Small intestine (tissue), 7 donors: ENCODE measurements around the gene SEL1L3. TPM values are rescaled to one million over a fixed set of nuclear protein-coding genes. Genes with fewer than 3 reads are reported as not detected.

Source experiments
- DNase-seq, 2 donors: peaks; one replicate each; pipeline versions ENCODE4 v3.0.0 to v3.0.0-alpha.2; 2013
- FAIRE-seq: peaks from 2 replicates; lab custom pipeline; 2012; peaks lifted over from hg19 to GRCh38; lab: Jason Lieb, UNC
- H3K27ac ChIP-seq, 3 donors: one replicate each; pipeline ENCODE4 v1.5.1; 2013; ENCODE audit warnings: low read length in 2 of 3, mild to moderate bottlenecking in 2 of 3, control low read depth in 1 of 3, inconsistent platforms in 1 of 3, low read depth in 1 of 3, moderate library complexity in 1 of 3
- H3K27me3 ChIP-seq, 3 donors: one replicate each; pipeline ENCODE4 v1.6.1; 2013; ENCODE audit warnings: low read length in 3 of 3, inconsistent platforms in 1 of 3; ENCODE audit not compliant: control insufficient read depth in 3 of 3, insufficient read depth in 3 of 3
- H3K36me3 ChIP-seq, 3 donors: one replicate each; pipeline ENCODE4 v1.6.1; 2013; ENCODE audit warnings: low read length in 3 of 3, inconsistent platforms in 1 of 3, low read depth in 1 of 3, mild to moderate bottlenecking in 1 of 3, moderate library complexity in 1 of 3; ENCODE audit not compliant: control insufficient read depth in 3 of 3, insufficient read depth in 2 of 3
- H3K4me1 ChIP-seq, 3 donors: one replicate each; pipeline ENCODE4 v1.6.1; 2013; ENCODE audit warnings: low read length in 2 of 3, inconsistent platforms in 1 of 3, low read depth in 1 of 3, mild to moderate bottlenecking in 1 of 3, moderate library complexity in 1 of 3; ENCODE audit not compliant: control insufficient read depth in 3 of 3, insufficient read depth in 2 of 3
- H3K4me3 ChIP-seq, 3 donors: one replicate each; pipeline ENCODE4 v1.5.1; 2013; ENCODE audit warnings: low read length in 3 of 3, control low read depth in 1 of 3, inconsistent platforms in 1 of 3, low read depth in 1 of 3, mild to moderate bottlenecking in 1 of 3, moderate library complexity in 1 of 3
- H3K9me3 ChIP-seq, 2 donors: one replicate each; pipeline ENCODE4 v1.6.1; 2013; ENCODE audit warnings: low read depth in 1 of 2, low read length in 1 of 2; ENCODE audit not compliant: control insufficient read depth in 2 of 2, insufficient read depth in 1 of 2
- WGBS, 3 donors: extraction: QIAGEN DNeasy Blood & Tissue Kit; methylation state at CpG; one replicate each; pipeline ENCODE4 v1.1.7; 2013; 5-methylcytosine and 5-hydroxymethylcytosine counted together
- polyA plus RNA-seq, 4 donors: library from polyadenylated mRNA; stranded (reverse) in 3 of 4; unstranded in 1 of 4; fragments of 200-250 nt in 3 of 4; fragments of 120-200 nt in 1 of 4; gene quantifications; one replicate each; pipeline versions ENCODE4 v1.2.1 to v1.2.3, GENCODE V29; 2013
- donor health status: healthy with polysubstance abuse.
- donor health status: control.
- donor health status: control.
- donor health status: Bipolar disorder and iron deficiency.
- donor health status: healthy.

The SEL1L3 gene
- polyA plus RNA-seq, 4 donors, result 42.7 to 77.5 (median 51.2) TPM

DNA sequence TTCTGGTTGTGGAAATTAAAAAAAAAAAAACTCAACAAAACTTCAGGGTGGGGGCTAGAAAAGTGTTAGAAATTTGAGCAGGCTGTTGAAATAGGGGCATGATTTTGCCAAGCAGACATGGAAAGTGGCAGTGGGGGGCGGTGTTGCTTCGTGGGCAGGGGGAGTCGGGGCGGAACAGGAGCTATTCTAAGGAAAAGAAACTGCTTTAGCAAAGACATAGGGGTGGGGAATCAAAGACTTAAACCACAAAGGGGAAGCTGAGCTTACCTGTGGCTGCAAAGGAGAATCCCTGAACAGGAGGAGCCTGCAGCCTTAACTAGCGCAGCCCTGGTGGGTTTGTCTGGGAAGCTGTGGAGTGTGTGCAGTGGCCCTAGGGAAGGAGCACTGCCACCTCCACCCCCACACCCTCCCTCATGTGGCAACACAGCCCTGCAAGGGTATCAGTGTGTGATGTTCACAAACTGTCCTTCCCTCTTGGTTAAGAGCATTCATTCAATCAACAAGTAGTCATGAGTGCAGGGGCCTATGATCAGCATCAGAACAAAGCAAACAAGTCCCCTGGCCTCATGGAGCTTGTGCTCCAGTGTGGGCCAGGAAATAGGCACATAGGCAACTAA, 20.5 kb downstream of the SEL1L3 start:
- FAIRE-seq (no peak), DNase-seq (no peak)
- H3K9me3 ChIP-seq, result no peaks in the 10 kb centered on the region
- 63 to 86% (median 71%) methylated on average over 5 of the region's 5 CpGs for WGBS, 3 donors
- H3K4me1 ChIP-seq, result peaks cover 9 to 15% (median 11%) of the 10 kb centered on the region in 3 donors
- H3K4me3 ChIP-seq, result no peak overlapping the region
- no peak overlapping the region for H3K27ac ChIP-seq
- peaks cover 0 to 27% (median 3%) of the 10 kb centered on the region in 3 donors for H3K36me3 ChIP-seq
- H3K27me3 ChIP-seq, result no peaks in the 10 kb centered on the region

DNA sequence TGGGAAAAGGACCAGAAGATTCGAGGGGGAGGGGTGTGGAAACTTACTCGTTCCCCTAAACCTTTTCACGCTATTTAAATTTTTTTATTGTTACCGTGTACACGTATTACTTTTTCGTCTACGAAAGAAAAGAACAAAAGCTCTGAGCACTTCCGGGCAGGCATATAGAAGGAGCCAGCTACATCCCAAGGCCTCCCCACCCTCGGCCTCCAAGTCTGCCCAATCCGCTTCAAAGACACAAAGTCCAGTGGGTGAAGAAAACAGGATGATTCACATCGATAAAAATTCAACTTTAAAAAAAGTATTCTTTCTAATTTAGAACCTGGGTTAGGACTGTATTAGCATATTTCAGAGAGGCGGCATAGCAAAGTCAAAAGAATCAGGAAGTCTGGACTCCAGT, 23.1 kb downstream of the SEL1L3 start:
- WGBS, 3 donors, result 90 to 91% (median 91%) methylated on average over 12 of the region's 12 CpGs

DNA sequence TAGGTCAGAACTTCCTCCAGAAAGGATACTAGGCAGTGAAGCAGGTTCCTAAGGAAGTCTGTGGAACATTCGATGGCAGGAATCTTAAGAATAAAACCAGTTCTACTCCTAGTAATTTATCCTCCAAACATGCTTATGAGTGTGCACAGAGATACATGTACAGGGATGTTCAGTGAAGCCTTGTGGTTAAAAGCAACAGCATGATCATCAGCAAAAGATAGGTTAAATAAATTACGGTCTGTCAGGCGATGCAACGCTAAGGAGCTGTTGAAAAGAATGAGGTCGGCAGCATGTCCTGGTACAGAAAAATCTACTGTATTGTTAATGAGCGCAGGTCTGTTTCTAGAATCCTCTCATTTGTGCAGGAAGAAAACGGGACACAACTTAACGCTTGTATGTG, 23.6 kb downstream of the SEL1L3 start:
- Histone ChIP-seq H3K36me3 (peaks cover 0 to 16% (median 0%) of the 10 kb centered on the region in 3 donors), H3K27ac (no peak overlapping the region), H3K9me3 (no peaks in the 10 kb centered on the region), H3K27me3 (no peaks in the 10 kb centered on the region), H3K4me3 (no peak overlapping the region), H3K4me1 (peaks cover 8 to 14% (median 9%) of the 10 kb centered on the region in 3 donors)
- DNase-seq (no peak), FAIRE-seq (no peak)
- WGBS, 3 donors, result 87 to 94% (median 91%) methylated on average over 8 of the region's 8 CpGs

More for the DNA sequence above, 23.1 kb downstream of the SEL1L3 start:
- FAIRE-seq (no peak), DNase-seq (no peak)
- H3K4me1 ChIP-seq, result peaks cover 9 to 15% (median 11%) of the 10 kb centered on the region in 3 donors
- no peak overlapping the region for H3K27ac ChIP-seq
- no peaks in the 10 kb centered on the region for H3K27me3 ChIP-seq
- no peaks in the 10 kb centered on the region for H3K9me3 ChIP-seq
- no peak overlapping the region for H3K4me3 ChIP-seq
- H3K36me3 ChIP-seq, result peaks cover 0 to 16% (median 0%) of the 10 kb centered on the region in 3 donors

DNA sequence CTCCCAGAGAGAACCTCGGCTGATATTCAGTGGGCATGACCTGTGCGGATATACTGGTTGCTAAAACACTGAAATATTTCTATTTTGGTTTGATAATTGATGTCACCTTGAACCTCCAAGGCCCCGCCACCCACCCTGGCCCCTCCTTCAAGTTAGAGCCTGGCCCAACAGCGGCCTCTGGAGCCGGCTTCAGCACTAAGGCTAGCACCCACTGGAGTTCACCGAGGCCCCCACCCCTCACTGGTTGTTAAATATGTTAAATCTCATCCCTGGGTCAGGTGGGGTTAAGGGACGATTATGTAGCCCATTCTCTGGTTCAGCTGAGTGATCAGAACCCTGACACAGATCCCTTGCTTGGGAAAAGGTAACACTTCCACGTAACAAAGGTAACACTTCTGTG, 24.3 kb downstream of the SEL1L3 start:
- no peak overlapping the region for H3K4me3 ChIP-seq
- H3K27ac ChIP-seq, result no peak overlapping the region
- peaks cover 3 to 8% (median 6%) of the 10 kb centered on the region in 3 donors for H3K4me1 ChIP-seq
- H3K9me3 ChIP-seq, result no peaks in the 10 kb centered on the region
- H3K36me3 ChIP-seq, result peaks cover 0 to 15% (median 0%) of the 10 kb centered on the region in 3 donors
- H3K27me3 ChIP-seq, result no peaks in the 10 kb centered on the region
- FAIRE-seq, result no peak
- no peak for DNase-seq
- 85 to 93% (median 88%) methylated on average over 8 of the region's 8 CpGs for WGBS, 3 donors

DNA sequence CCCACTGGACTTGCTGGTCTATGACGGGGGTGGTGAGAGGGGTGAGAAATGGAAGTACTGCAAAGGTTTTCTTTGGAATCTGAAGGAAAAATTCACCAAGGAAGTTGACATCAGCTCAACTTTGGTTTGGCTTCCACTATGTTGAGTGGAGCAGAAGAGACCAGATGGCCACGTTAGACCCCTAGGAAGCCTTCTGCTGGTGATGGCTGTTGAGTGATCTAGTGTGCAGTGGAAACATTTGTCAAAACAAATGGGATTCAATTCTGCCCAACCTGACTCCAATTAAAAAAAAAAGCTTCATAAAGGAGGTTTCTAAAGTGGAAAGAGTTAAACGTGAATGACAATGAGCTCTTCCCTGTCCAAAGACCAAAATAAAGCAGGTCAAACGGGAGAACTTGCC, 25.7 kb downstream of the SEL1L3 start:
- Histone ChIP-seq H3K4me1 (no peaks in the 10 kb centered on the region), H3K9me3 (no peaks in the 10 kb centered on the region), H3K36me3 (peaks cover 2 to 4% (median 4%) of the 10 kb centered on the region in 3 donors), H3K27ac (no peak overlapping the region), H3K4me3 (no peak overlapping the region), H3K27me3 (no peaks in the 10 kb centered on the region)
- no peak for DNase-seq
- WGBS, 3 donors, result 76 to 85% (median 84%) methylated on average over 4 of the region's 4 CpGs
- FAIRE-seq, result no peak

DNA sequence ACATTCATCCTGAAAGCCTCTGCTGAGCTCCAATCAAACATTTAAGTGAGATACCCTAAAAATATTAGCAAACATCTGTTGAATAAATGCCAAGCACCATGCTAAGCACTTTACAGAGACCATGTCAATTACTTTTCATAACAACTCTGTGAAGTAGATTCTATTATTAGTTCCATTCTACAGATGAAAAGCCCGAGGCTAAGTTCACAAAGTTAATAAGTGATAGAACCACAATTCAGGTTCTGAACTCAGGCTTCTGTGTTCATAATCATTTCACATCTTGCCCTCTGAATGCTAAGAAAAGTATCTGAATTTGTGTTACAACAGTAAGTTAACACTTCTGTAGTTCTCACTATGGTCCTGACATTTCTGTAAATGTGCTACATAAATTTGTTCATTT, 27.4 kb downstream of the SEL1L3 start:
- FAIRE-seq (no peak), DNase-seq (no peak)
- Histone ChIP-seq H3K27me3 (no peaks in the 10 kb centered on the region), H3K4me3 (no peak overlapping the region), H3K27ac (no peak overlapping the region), H3K4me1 (no peaks in the 10 kb centered on the region), H3K36me3 (peaks cover 2 to 6% (median 4%) of the 10 kb centered on the region in 3 donors), H3K9me3 (no peaks in the 10 kb centered on the region)
- 53 to 72% (median 65%) methylated on average over 1 of the region's 1 CpG for WGBS, 3 donors

DNA sequence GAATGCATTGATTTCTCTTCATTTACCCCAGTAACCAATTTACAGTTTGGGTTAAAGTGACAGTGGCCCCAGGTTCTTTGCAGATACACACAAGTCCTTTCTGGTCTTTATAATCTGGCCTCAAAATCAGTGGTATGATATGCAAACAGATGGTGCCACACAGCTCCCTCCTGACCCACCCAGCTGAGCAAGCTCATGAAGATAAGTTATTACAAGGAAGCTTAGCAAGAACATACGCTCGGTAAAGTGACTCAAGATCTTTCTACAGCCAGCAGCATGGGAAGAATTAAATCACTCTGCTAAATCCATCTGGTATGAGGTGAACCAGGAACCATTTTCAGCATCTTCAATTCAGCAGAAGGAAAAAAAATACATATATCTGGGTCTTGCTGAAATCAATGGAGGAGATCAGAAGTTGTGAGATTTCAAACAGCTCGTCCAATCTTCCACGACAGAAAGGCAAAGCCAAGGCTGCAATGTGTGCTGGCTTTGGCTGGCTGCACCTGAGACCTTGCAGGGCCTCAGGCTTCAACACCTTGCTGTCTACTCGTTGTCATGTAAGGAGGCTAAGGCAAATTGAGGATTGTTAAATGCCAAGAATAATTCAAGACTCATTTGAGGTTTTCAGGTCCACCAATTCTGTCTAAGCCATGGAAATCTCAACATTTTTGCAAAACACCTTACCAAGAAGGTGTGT, 28.2 kb downstream of the SEL1L3 start:
- H3K27ac ChIP-seq, result no peak overlapping the region

DNA sequence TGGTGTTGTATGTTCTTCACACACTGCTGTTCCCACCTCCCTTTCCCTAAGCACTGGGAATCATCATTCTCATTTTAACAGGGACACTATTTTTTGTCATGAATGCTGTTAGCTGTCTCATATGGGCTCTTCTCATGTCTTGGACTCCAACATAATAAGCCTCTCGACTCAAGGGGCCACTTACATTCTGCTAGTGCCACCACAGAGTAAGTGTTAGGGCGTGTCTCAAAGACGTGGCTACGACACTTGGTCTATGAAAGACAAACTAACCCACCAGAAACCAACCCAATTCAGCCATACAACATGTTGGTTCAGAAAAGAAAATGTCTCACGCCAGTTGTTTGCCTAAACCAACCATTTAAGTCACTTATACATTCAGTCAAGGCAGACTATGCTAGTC, 32.2 kb downstream of the SEL1L3 start:
- Histone ChIP-seq H3K9me3 (no peaks in the 10 kb centered on the region), H3K36me3 (peaks cover 4 to 16% (median 9%) of the 10 kb centered on the region in 3 donors), H3K4me1 (no peaks in the 10 kb centered on the region), H3K27ac (no peak overlapping the region), H3K27me3 (no peaks in the 10 kb centered on the region), H3K4me3 (no peak overlapping the region)
- no peak for FAIRE-seq
- DNase-seq, result no peak
- WGBS, 3 donors, result 93 to 97% (median 95%) methylated on average over 5 of the region's 5 CpGs

More for the DNA sequence above, 28.2 kb downstream of the SEL1L3 start:
- FAIRE-seq, result no peak
- Histone ChIP-seq H3K36me3 (peaks cover 2 to 6% (median 4%) of the 10 kb centered on the region in 3 donors), H3K4me3 (no peak overlapping the region), H3K9me3 (no peaks in the 10 kb centered on the region), H3K27me3 (no peaks in the 10 kb centered on the region), H3K4me1 (no peaks in the 10 kb centered on the region)
- DNase-seq, result peak in 1 of 2 donors; percentile 37
- 46 to 76% (median 56%) methylated on average over 5 of the region's 5 CpGs for WGBS, 3 donors
